GM12874 (cell line): ENCODE data around the gene CASK.

Experiments
- TF ChIP-seq, protein P1 (sequence below): IDR thresholded peaks from 2 replicates; pipeline ENCODE4 v1.5.1; 2011; ENCODE audit warnings: low read depth, mild to moderate bottlenecking, control low read depth, low read length, moderate library complexity; ENCODE audit not compliant: insufficient read depth

The CASK gene

GRCh38 chrX:41956027-41956426, 32.7 kb upstream of the CASK start:
- TF ChIP-seq, protein P1, sequence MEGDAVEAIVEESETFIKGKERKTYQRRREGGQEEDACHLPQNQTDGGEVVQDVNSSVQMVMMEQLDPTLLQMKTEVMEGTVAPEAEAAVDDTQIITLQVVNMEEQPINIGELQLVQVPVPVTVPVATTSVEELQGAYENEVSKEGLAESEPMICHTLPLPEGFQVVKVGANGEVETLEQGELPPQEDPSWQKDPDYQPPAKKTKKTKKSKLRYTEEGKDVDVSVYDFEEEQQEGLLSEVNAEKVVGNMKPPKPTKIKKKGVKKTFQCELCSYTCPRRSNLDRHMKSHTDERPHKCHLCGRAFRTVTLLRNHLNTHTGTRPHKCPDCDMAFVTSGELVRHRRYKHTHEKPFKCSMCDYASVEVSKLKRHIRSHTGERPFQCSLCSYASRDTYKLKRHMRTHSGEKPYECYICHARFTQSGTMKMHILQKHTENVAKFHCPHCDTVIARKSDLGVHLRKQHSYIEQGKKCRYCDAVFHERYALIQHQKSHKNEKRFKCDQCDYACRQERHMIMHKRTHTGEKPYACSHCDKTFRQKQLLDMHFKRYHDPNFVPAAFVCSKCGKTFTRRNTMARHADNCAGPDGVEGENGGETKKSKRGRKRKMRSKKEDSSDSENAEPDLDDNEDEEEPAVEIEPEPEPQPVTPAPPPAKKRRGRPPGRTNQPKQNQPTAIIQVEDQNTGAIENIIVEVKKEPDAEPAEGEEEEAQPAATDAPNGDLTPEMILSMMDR: no peak

- TF ChIP-seq, protein P1: no peak
Measured at GRCh38 chrX:41952102-41952501, 28.7 kb upstream of the CASK start.

DNA sequence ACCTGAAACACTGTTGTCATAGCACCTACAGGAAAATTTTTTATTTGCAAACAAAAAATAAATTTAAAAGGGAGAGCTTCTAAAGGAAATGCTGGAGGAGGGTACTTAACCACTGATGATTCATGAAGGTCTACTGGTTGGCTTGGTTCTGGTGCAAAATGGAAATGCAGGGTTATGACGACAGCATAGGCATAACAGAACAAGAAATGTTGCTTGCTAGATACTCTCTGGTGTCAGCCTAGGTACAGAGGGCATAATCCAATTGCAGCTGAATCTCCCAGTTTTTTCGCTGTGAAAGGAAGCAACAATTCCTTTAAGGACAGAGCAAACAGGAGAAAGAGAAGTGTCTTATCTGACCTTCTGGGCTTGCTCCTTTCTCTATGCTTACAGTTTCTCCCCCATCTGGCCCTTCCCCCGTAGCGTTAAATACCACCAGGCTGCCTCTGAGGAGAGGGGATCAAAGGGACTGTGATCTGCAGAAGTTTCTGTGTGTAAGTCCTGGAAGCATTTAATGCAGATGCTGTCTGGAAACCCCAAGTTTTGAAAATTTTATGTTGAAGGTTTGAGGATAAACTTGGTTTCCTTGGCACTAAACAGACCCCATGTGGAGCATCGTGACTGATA, 23.7 kb upstream of the CASK start:
- TF ChIP-seq, protein P1: no peak

GRCh38 chrX:41946235-41946634, 22.9 kb upstream of the CASK start:
- TF ChIP-seq, protein P1: no peak

DNA sequence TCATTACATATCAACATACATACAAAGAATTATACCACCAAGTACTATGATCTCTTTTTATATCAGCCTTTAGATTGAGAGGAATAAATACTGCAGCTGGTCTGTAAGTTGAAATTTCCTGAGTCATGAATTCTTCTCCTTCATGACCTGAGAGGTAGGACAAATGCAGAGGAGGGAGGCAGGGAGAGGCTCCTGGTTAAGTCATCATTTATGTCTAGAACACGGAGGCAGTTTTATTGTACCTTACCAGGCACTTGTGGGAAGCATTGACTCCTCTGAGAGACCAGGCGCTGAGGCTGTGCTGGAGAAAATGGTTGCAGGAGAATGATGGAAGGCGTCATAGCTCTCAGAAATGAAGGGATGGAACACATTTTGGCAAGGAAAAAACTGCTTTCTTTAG, 12.5 kb upstream of the CASK start:
- TF ChIP-seq, protein P1: no peak

- TF ChIP-seq, protein P1: no peak
Measured at GRCh38 chrX:41933546-41933945, 10.2 kb upstream of the CASK start.

- TF ChIP-seq, protein P1: no peak
Measured at GRCh38 chrX:41932885-41933284, 9.5 kb upstream of the CASK start.

- TF ChIP-seq, protein P1: no peak
Measured at GRCh38 chrX:41931591-41931990, 8.2 kb upstream of the CASK start.
